RWPE2 (cell line): ENCODE results near the gene GAS2.
A peak's percentile ranks its signal among the peaks of the same experiment; 100 is the strongest.

ENCODE experiments used
- ATAC-seq: fragments of 200-7000 bp; cut with Tn5 transposase; 3 replicates; pipeline ENCODE4 v1.9.1; 2021; ENCODE audit warnings: low read depth
- DNase-seq: peaks from one replicate; pipeline ENCODE4 v3.0.0-alpha.2; 2020; ENCODE audit warnings: low spot score
- H3K27ac ChIP-seq: fragments of 450-650 bp; 2 replicates; pipeline ENCODE4 v1.5.1; 2017; ENCODE audit warnings: mild to moderate bottlenecking; ENCODE audit not compliant: poor library complexity, severe bottlenecking
- H3K27me3 ChIP-seq: fragments of 250-450 bp; sonication (Bioruptor Pico); 2 replicates; pipeline ENCODE4 v1.5.1; 2021; ENCODE audit warnings: mild to moderate bottlenecking, moderate library complexity; ENCODE audit not compliant: insufficient read depth, poor library complexity, severe bottlenecking
- H3K36me3 ChIP-seq: fragments of 250-450 bp; sonication (Bioruptor Pico); 2 replicates; pipeline ENCODE4 v1.5.1; 2020; ENCODE audit warnings: low read depth, mild to moderate bottlenecking, moderate library complexity
- H3K4me1 ChIP-seq: fragments of 250-450 bp; sonication (Bioruptor Pico); 2 replicates; pipeline ENCODE4 v1.5.1; 2021; ENCODE audit warnings: mild to moderate bottlenecking, moderate library complexity; ENCODE audit not compliant: insufficient read depth, poor library complexity, severe bottlenecking
- H3K4me3 ChIP-seq: fragments of 250-450 bp; sonication (Bioruptor Pico); 2 replicates; pipeline ENCODE4 v1.5.1; 2021; ENCODE audit warnings: mild to moderate bottlenecking, moderate library complexity; ENCODE audit not compliant: severe bottlenecking
- H3K9me3 ChIP-seq: fragments of 250-450 bp; sonication (Bioruptor Pico); 2 replicates; pipeline ENCODE4 v1.5.1; 2021; ENCODE audit warnings: mild to moderate bottlenecking, moderate library complexity; ENCODE audit not compliant: severe bottlenecking
- CTCF ChIP-seq: fragments of 450-650 bp; IDR thresholded peaks from one replicate; pipeline ENCODE4 v1.5.1; 2017; ENCODE audit warnings: mild to moderate bottlenecking, moderate library complexity; ENCODE audit not compliant: poor library complexity, severe bottlenecking

GAS2 gene

GRCh38 chr11:22666325-22666687 lies at the start of gene GAS2:
TSS of gene GAS2 (plus strand) at chr11:22666611. CDS start at chr11:22674870, 8,259 bp downstream.
- no peak within 1 kb of the TSS for H3K4me3 ChIP-seq

GRCh38 chr11:22617868-22618267 lies 48.5 kb upstream of the GAS2 start:
- H3K27ac ChIP-seq = no peak overlapping the region
- H3K9me3 ChIP-seq = no peaks in the 10 kb centered on the region
- H3K27me3 ChIP-seq = no peaks in the 10 kb centered on the region
- ATAC-seq = no peak
- H3K36me3 ChIP-seq = no peaks in the 10 kb centered on the region
- TF ChIP-seq CTCF = no peak
- H3K4me1 ChIP-seq = no peaks in the 10 kb centered on the region
- no peak for DNase-seq
- no peak overlapping the region for H3K4me3 ChIP-seq

More at GRCh38 chr11:22666325-22666687, at the start of gene GAS2:
- DNase-seq = no peak
- no peak for TF ChIP-seq CTCF
- H3K36me3 ChIP-seq = no peaks in the 10 kb centered on the region
- no peak within 1 kb of the TSS for H3K27ac ChIP-seq
- no peak for ATAC-seq
- H3K9me3 ChIP-seq = no peaks in the 10 kb centered on the region
- peaks cover 71% of the 10 kb centered on the region for H3K27me3 ChIP-seq
- no peaks in the 10 kb centered on the region for H3K4me1 ChIP-seq

GRCh38 chr11:22624742-22625447 lies 41.5 kb upstream of the GAS2 start:
- Histone ChIP-seq H3K4me3 (peak overlapping the region; percentile 84), H3K27ac (peak overlapping the region; percentile 71), H3K27me3 (no peaks in the 10 kb centered on the region), H3K36me3 (peaks cover 4% of the 10 kb centered on the region; the same call in 1 of the 2 replicates), H3K9me3 (no peaks in the 10 kb centered on the region), H3K4me1 (peaks cover 11% of the 10 kb centered on the region)
- ATAC-seq (peak; percentile 65), DNase-seq (peak; percentile 63)
- TF ChIP-seq CTCF = peak; percentile 75

GRCh38 chr11:22625448-22626287 lies 40.7 kb upstream of the GAS2 start, which contains the start of gene FANCF:
TSS of gene FANCF (minus strand) at chr11:22625823. CDS start at chr11:22625810, 13 bp downstream.
- Histone ChIP-seq H3K36me3 (peaks cover 4% of the 10 kb centered on the region; the same call in 1 of the 2 replicates), H3K27ac (peak within 1 kb of the TSS; percentile 71), H3K9me3 (no peaks in the 10 kb centered on the region), H3K4me1 (peaks cover 11% of the 10 kb centered on the region), H3K27me3 (no peaks in the 10 kb centered on the region), H3K4me3 (peak within 1 kb of the TSS; percentile 84)
- no peak for TF ChIP-seq CTCF
- peak; percentile 91 for ATAC-seq
- peak; percentile 90 for DNase-seq
